NCI-H2171 treated with DMSO at 0.1 percent for 48 hours (cell line): ENCODE results near the gene PXN.
"Not testable (repeated sequence)": the region's sequence is repeated elsewhere in the genome, so short reads cannot be mapped to it uniquely, and the experiment has no call there.

Experiments used
- DNase-seq: peaks from one replicate; lab custom pipeline; 2025; lab: John Stamatoyannopoulos, UW

The PXN gene

GRCh38 chr12:120225852-120226640 lies 39.5 kb downstream of the PXN start:
- DNase-seq, result no peak

- no peak for DNase-seq
Observed at GRCh38 chr12:120225200-120225558, 40.4 kb downstream of the PXN start.

- DNase-seq, result peak; percentile 87
Observed at GRCh38 chr12:120224304-120225199, 41.0 kb downstream of the PXN start.

DNA sequence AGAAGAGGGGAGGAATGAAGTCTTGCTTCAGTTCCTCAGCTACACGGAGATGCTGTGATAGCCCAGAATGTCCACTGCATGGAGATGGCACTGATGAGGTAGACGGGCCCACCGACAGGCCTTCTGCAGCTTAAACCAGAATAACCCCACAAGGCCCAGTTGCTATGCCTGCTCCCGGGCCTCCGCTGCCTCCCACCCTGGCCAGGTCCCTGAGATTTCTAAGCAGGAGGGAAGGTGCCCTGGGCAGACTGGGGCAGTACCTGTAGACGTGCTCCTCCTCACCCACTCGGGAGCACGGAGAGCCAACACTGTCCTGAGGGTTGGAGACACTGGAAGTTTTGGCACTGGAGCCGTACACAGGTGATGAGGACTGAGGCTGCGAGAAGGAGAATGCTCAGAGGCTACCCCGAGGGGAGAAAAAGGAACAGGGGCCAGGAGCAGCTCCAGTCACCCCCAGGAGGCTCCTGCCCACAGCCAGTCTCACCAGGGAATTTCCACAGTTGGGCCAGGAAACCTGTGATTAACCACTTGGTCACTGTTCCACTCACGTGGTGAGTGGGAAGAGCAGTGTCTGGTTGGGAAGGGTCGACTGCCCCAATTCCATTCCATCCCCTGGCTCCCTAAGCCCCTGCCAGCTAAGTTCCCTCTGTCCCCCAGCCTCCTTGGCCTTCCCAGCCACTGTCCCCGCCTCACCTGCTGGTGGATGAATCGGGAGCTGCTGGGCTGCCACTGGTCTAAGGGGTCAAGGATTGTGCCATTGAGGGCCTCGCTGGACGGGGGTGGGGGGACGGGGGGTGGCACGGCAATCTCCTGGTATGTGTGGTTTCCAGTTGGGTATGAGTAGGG lies 41.8 kb downstream of the PXN start:
- no peak for DNase-seq

DNA sequence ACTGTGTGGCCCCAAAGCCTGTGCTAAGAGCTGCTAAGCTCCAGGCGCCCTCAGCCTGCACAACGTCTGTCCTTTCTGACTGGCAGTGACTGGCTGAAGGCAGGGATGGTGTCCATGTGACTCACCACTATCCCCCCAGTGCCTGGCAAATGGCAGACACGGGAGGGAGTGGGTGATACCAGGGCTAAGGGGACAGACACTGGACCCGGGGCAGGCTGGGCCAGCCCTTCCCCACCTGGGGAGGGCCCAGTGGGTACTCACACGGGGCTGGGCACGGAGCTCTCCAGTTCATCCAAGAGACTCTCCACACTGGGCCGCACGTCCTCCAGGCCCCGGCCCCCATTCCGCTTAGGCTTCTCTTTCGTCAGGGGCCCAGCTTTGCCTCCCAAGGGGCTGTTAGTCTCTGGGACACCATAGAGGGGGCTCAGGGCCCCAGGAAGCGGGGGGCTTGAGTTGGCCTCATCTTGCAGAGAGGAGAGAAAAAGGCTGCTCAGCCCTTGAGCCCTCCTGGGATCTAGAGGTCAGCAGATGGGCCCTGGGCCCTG lies 43.2 kb downstream of the PXN start:
- DNase-seq, result no peak

DNA sequence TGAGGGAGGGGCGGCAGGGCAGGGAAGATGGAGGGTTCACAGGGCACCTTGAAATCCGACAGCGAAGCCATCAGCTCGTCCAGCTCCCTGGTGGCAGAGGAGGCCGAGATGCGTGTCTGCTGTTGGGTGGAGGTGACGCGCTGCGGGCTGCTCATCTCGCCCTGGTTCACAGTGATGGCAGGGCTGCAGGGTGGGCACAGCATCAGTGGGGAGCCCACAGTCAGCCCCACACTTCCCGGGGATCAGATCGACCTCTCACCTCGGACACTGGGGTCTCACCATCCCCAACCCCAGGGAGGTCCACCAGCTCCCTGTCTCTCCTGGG lies 44.0 kb downstream of the PXN start:
- DNase-seq, result no peak

DNA sequence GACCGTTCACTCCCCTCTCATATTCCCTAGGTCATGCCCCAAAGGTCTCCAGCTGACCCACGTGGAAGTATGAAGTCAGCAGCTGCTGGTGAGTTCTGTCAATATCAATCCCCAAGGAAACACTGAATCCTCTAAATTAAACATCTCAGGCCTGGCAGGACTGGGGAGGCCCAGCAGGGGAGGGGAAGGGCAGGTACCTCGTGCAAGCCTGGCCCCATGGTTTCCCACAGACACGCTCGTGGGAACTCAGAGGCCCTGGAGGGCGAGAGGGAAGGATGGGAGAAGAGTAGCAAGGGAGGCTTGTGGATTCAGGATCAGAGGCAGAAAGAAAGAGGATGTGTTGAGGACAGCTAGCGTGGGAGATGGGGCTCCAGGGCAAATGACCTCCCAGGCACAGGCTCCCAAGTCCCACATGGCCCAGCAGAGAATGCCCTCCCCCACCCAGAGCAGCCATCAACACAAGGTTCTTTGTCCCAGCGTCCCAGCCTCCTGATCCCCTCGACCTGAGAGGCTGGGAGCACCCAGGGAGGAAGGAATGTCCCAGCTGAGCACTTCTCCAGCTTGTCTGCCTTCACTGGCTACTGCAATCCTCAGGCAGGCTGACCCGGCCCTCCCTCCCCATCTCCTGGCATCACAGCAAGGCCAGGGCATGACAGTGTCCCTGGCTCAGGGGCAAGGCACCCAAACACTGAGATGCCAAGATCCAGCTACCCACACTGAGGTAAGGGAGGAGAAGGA lies 44.5 kb downstream of the PXN start:
- no peak for DNase-seq

- no peak for DNase-seq
Observed at GRCh38 chr12:120218680-120219606, 46.6 kb downstream of the PXN start.

DNA sequence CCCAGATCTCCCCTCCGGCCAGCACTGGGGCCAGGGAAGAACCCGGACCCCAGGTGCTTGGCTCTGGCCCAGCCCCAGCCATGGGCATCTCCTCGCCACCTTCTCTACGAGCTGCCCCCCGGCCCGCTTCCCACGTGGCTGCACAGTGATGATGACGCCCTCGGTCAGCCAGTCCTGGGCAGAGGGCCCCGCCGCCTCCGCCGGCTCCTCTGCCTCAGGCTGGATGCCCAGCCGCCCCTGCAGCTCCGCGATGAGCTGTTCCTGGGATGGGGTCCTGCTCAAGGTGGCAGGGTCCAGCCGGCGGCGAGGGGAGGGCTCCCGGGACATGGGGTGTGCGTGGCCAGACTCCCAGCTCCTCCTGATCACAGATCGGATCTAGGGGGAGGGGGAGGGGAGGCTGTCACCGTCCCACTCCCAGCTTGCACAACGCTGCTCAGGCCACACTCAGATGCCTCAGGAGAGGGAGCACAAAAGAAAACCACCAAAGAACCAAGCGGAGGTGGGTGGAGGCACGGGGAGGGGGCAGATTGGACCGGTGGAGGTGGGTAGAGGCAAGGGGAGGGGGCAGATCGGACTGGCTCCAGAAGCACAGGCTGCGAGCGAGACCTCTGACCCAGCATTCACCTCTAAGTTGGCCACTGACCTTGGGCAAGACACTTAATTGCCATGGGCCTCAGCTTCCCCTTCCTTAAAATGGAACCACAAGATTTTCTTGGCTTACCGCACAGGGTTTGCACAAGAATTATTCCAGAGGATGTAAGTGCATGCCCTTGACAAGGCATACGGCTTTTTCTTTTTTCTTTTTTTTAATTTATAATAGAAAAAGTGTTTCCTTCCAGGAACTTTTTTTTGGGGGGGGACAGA lies 48.6 kb downstream of the PXN start:
- no peak for DNase-seq

- no peak for DNase-seq
Observed at GRCh38 chr12:120215766-120216735, 49.5 kb downstream of the PXN start.

- no peak for DNase-seq
Observed at GRCh38 chr12:120215357-120215735, 50.2 kb downstream of the PXN start.

DNA sequence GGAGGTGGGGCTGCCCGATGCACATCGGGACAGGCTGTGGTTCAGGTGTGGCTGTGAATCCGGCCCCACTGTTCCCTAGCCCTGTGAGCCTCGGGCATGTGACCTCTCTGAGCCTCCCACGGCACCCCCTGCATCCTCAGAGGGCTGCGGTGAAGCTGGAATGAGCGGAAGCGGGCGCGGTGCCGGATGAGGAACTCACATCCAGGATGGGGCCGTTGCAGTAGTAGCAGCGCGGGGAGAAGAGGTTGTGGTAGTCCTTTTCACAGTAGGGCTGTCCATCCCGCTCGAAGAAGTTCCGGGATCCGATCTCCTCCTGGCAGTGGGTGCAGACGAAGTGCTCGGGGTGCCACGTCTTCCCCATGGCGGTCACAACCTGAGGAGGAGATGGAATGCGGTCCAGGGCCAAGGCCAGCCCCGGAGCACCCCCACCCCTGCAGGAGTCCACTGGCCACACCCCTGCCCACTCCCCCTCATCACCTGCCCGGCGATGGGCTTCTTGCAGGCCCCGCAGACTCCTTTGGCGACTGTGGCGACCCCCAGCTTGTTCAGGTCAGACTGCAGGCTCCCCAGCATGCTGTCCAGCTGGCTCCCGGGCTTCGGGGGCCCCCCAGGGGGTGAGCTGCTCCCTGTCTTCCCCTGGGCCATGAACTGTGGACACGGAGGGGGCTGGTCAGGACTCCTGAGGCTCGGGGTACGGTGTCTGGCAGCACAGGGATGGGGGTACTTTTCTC lies 50.7 kb downstream of the PXN start:
- DNase-seq, result no peak

GRCh38 chr12:120213758-120214157 lies 51.8 kb downstream of the PXN start:
- DNase-seq, result no peak

GRCh38 chr12:120213182-120213581 lies 52.3 kb downstream of the PXN start:
- not testable (repeated sequence) for DNase-seq

- DNase-seq, result no peak
Observed at GRCh38 chr12:120212301-120212700, 53.2 kb downstream of the PXN start.

- DNase-seq, result no peak
Observed at GRCh38 chr12:120211904-120212283, 53.6 kb downstream of the PXN start.

DNA sequence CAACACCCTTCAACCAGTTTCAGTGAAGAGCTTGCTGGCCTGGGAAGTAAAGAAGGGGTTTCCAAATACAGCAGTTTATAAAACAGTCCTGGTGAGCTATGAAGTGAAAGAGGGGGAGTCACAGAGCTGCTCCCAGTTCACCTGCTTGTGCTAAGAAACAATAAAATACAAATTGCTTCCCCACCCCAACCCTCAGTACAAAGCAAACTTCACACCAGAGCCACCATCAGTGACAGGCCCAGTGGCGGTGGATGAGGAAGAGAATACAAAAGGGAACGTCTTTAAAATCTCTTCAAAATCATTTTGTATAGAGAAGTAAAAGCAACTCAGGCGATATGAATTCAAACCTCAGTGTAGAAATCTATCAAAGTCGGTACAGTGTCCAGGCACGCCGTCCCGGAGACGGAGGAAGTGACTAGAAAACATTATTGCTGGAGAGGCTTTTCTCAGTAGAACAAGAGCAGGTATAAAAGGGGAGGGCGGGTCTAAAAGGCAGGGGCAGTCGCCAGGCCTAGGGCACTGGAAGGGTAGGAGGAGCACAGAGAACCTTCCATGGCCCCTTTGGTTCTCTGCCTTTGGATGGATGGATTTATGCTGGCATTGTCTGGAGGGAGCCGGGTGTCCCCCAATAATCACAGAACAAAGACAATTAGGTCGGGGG lies 54.2 kb downstream of the PXN start:
- DNase-seq, result no peak
